OCI-LY3 (cell line): Measurements from ENCODE around the gene WNT3.

Source experiments
- H2AFZ ChIP-seq: fragments of 200-600, 300-600 bp; shearing (Covaris generic); 2 replicates; pipeline ENCODE4 v1.6.0; 2014; ENCODE audit warnings: antibody characterized with exemption, low read depth, low read length
- H3K27ac ChIP-seq: fragments of 200-600, 300-600 bp; sonication (generic); 2 replicates; pipeline ENCODE4 v1.5.1; 2014; ENCODE audit warnings: mild to moderate bottlenecking, low read length, moderate library complexity, mixed read lengths
- H3K27me3 ChIP-seq: fragments of 200-600, 300-600 bp; sonication (generic); 2 replicates; pipeline ENCODE4 v1.6.1; 2014; ENCODE audit warnings: low read depth, low read length, mixed read lengths
- H3K36me3 ChIP-seq: fragments of 200-600, 300-600 bp; sonication (generic); replicated peaks from 2 replicates; pipeline ENCODE3; 2014; ENCODE audit warnings: low read depth, low read length, mixed read lengths
- H3K4me1 ChIP-seq: fragments of 300-600, 200-600 bp; sonication (generic); 2 replicates; pipeline ENCODE4 v1.6.1; 2014; ENCODE audit warnings: low read length, mixed read lengths
- H3K4me2 ChIP-seq: fragments of 200-600, 300-600 bp; sonication (generic); 2 replicates; pipeline ENCODE4 v1.6.1; 2014; ENCODE audit warnings: low read length, mixed read lengths
- H3K4me3 ChIP-seq: fragments of 300-600, 200-600 bp; sonication (generic); 2 replicates; pipeline ENCODE4 v1.5.1; 2014; ENCODE audit warnings: antibody characterized with exemption, mild to moderate bottlenecking, low read length, moderate library complexity
- H3K79me2 ChIP-seq: fragments of 300-600, 200-600 bp; shearing (Covaris generic); 2 replicates; pipeline ENCODE4 v1.6.1; 2014; ENCODE audit warnings: mild to moderate bottlenecking, low read length, mixed read lengths
- H3K9ac ChIP-seq: fragments of 300-600, 200-600 bp; shearing (Covaris generic); 2 replicates; pipeline ENCODE4 v1.6.0; 2014; ENCODE audit warnings: mild to moderate bottlenecking, low read length, moderate library complexity
- H3K9me3 ChIP-seq: fragments of 200-600, 300-600 bp; shearing (Covaris generic); 2 replicates; pipeline ENCODE4 v1.6.1; 2014; ENCODE audit warnings: low read length, mixed read lengths; ENCODE audit not compliant: insufficient read depth
- H4K20me1 ChIP-seq: fragments of 200-600, 300-600 bp; sonication (generic); 2 replicates; pipeline ENCODE4 v1.6.1; 2016; ENCODE audit warnings: low read length, mixed read lengths; ENCODE audit not compliant: insufficient read depth
- EZH2phosphoT487 ChIP-seq: fragments of 200-600 bp; shearing (Covaris generic); IDR thresholded peaks from 2 replicates; pipeline ENCODE4 v1.6.1; 2018; ENCODE audit warnings: antibody characterized with exemption, mixed run types, low read depth
- TF ChIP-seq, protein P1 (sequence below): fragments of 200-600, 300-600 bp; sonication (generic); IDR thresholded peaks from 2 replicates; pipeline ENCODE4 v1.5.1; 2014; ENCODE audit warnings: antibody characterized with exemption, low read length, low read depth

The WNT3 gene

DNA sequence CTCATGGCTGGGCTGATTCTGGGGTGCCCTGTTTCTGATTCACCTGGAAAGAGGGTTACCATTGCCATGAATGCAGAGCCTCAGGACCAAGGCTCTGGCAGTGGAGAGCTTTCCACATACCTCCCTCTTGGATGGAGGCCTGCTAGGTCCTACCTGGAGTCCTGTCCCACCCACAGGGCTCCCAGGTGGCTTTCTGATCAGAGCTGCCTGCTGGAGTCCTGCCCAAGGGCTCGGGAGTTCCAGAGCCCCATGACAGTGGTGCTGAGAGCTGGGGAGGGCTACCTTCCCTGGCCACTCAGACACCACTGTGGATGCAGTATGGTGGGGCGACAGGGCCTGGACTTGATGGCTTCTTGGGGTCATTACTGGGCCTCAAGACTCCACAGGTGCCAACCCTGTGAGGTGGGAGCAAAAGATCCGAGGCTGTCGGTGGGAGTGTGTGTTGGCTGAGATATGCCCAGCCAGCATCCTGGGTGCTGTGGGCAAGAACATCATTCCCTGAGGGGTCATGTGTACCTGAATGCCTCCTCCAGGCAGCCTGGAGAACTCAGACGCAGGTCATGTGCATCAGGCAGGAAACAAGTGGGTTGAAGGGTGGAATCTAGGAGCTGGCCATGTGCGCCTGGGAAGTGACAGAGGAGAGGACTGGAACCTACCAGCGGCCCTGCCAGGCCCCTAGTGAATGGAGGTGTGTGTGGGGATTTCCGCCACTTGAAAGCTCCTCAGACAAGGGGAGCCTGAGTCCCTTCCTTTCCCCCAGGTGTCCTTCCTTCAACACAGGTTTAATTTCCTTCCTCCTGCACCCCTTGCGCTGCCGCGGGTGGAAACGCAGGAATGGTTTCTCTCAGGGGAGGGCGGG is 2.3 kb upstream of the WNT3 start:
- Histone ChIP-seq H2AFZ (no peak overlapping the region), H3K27ac (no peak overlapping the region), H3K27me3 (peaks cover 5% of the 10 kb centered on the region; the same call in 1 of the 2 replicates), H3K9ac (no peak overlapping the region), H3K4me3 (no peak overlapping the region), H3K4me1 (peaks cover 4% of the 10 kb centered on the region), H3K4me2 (no peak overlapping the region), H4K20me1 (no peaks in the 10 kb centered on the region), H3K9me3 (no peaks in the 10 kb centered on the region), H3K79me2 (no peaks in the 10 kb centered on the region), H3K36me3 (no peaks in the 10 kb centered on the region)
- no peak for TF ChIP-seq EZH2phosphoT487
- TF ChIP-seq, protein P1, sequence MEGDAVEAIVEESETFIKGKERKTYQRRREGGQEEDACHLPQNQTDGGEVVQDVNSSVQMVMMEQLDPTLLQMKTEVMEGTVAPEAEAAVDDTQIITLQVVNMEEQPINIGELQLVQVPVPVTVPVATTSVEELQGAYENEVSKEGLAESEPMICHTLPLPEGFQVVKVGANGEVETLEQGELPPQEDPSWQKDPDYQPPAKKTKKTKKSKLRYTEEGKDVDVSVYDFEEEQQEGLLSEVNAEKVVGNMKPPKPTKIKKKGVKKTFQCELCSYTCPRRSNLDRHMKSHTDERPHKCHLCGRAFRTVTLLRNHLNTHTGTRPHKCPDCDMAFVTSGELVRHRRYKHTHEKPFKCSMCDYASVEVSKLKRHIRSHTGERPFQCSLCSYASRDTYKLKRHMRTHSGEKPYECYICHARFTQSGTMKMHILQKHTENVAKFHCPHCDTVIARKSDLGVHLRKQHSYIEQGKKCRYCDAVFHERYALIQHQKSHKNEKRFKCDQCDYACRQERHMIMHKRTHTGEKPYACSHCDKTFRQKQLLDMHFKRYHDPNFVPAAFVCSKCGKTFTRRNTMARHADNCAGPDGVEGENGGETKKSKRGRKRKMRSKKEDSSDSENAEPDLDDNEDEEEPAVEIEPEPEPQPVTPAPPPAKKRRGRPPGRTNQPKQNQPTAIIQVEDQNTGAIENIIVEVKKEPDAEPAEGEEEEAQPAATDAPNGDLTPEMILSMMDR = no peak

DNA sequence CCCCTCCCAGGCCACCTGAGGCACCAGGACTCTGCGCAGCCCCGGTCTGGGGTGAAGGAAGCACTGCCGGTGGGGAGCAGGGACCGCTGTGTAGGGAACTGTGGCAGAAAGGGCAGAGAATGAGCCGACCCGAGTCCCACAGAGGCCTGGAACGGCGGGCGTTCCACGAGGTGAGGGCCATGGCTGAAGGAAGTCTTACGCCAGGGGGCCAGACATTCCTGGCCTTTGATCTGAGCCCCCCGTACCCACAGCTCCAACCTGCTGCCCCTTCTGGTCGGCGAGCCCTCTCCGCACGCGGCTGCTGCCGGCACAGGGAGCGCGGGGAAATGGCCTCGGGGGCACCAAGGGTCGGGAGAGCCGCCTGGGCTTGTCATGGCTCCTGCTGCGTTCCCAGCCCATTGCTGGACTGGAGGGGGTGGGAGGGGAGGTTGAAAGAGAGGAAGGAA is 1.4 kb upstream of the WNT3 start:
- no peak overlapping the region for H2AFZ ChIP-seq
- no peak overlapping the region for H3K4me3 ChIP-seq
- peaks cover 5% of the 10 kb centered on the region; the same call in 1 of the 2 replicates for H3K27me3 ChIP-seq

DNA sequence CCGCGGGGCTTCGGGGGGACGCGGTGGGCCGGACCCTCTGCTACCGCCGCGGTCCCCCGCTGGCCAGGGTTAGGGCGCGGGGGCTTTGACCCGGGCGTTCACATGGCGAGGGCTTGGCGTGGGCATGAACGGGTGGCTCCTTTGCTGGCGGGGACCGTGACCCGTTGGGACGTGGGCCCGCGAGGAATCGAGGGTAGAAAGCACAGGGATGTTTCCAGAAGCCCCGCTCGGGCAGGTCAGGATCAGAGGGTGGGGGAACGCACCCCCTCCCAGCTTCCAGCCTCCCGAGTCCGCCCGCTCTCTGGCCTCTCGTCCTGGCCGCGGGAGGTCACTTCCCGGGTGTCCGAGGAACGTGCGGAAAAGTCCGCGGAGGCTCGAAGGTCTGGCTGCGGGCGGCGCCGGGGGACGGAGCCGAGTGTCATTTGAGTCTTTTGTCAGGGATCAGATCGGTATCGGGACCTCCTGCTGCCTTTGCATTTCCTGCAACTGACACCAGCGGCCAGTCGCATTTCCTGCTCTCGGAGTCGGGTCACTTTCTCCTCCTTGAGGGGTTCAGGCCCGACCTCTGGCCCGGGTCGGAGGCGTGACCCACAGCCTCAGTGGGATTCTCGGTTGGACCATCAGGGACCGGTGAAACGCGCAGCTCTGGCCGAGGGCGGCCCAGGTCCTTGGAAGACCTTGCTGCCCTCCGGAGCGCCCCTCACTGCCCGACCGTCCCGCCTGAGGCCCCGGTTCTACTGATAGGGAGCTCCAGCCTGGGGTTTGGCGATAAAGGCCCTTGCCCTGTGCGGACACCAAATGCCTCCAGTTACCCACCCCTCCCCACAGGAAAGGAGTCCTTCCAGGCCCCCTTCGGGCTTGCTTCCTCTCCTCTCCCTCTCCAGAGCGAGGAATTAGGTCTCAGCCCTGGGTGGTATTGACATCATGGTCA is 702 bp upstream of the WNT3 start:
- H3K4me1 ChIP-seq = peaks cover 19% of the 10 kb centered on the region
- H3K9ac ChIP-seq = 0 out of 2 replicates have a peak overlapping the region, but pooled peaks have one; percentile 20
- H3K4me2 ChIP-seq = peak overlapping the region; percentile 75
- no peak for TF ChIP-seq EZH2phosphoT487
- TF ChIP-seq, protein P1 = no peak
- no peak overlapping the region for H3K27ac ChIP-seq
- peak overlapping the region; percentile 84 for H3K4me3 ChIP-seq
- no peaks in the 10 kb centered on the region for H3K36me3 ChIP-seq
- H3K79me2 ChIP-seq = no peaks in the 10 kb centered on the region
- H3K9me3 ChIP-seq = no peaks in the 10 kb centered on the region
- no peaks in the 10 kb centered on the region for H4K20me1 ChIP-seq
- H2AFZ ChIP-seq = 0 out of 2 replicates have a peak overlapping the region, but pooled peaks have one; percentile 34
- peaks cover 5% of the 10 kb centered on the region; the same call in 1 of the 2 replicates for H3K27me3 ChIP-seq

More for the DNA sequence above, 1.4 kb upstream of the WNT3 start:
- Histone ChIP-seq H3K79me2 (no peaks in the 10 kb centered on the region), H3K36me3 (no peaks in the 10 kb centered on the region), H3K27ac (no peak overlapping the region), H3K4me1 (peaks cover 13% of the 10 kb centered on the region), H3K4me2 (no peak overlapping the region), H4K20me1 (no peaks in the 10 kb centered on the region), H3K9ac (no peak overlapping the region), H3K9me3 (no peaks in the 10 kb centered on the region)
- no peak for TF ChIP-seq EZH2phosphoT487
- TF ChIP-seq, protein P1 = no peak

DNA sequence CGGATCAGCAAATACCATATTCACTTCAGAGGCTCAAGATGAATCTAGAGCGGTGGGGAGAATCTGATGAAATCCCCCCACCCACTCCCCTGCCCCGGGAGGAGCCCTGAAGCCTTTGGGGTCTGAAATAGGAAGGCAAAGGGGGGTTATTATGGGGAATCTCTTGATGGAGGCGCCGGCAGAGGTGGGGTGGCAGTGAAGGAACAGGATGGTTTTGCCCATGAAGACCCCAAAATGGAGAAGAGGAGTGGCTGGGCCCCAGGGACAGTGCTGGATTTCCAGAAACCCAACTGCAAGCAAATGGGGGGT is 637 bp downstream of the WNT3 start:
- H3K4me3 ChIP-seq = peak overlapping the region; percentile 84; the same call in 1 of the 2 replicates
- peaks cover 19% of the 10 kb centered on the region for H3K4me1 ChIP-seq
- no peak overlapping the region for H3K9ac ChIP-seq
- no peak overlapping the region for H3K27ac ChIP-seq
- H3K4me2 ChIP-seq = peak overlapping the region; percentile 16
- H2AFZ ChIP-seq = no peak overlapping the region
- TF ChIP-seq, protein P1 = no peak
- TF ChIP-seq EZH2phosphoT487 = no peak
- no peaks in the 10 kb centered on the region for H3K79me2 ChIP-seq
- no peaks in the 10 kb centered on the region for H3K36me3 ChIP-seq
- peaks cover 5% of the 10 kb centered on the region; the same call in 1 of the 2 replicates for H3K27me3 ChIP-seq
- H3K9me3 ChIP-seq = no peaks in the 10 kb centered on the region
- H4K20me1 ChIP-seq = no peaks in the 10 kb centered on the region
